GM12892 (cell line): ENCODE data around the gene FAM174C.

Experiments used
- POLR2A ChIP-seq: IDR thresholded peaks from 2 replicates; pipeline ENCODE4 v1.6.1; 2011; ENCODE audit warnings: low read depth, low read length, control low read depth
- POLR2AphosphoS5 ChIP-seq: IDR thresholded peaks from 2 replicates; pipeline ENCODE4 v1.6.1; 2011; ENCODE audit warnings: low read depth, low read length, control low read depth
- TAF1 ChIP-seq: IDR thresholded peaks from 2 replicates; pipeline ENCODE4 v1.6.1; 2011; ENCODE audit warnings: low read depth, mild to moderate bottlenecking, control low read depth, low read length, borderline replicate concordance

DNA sequence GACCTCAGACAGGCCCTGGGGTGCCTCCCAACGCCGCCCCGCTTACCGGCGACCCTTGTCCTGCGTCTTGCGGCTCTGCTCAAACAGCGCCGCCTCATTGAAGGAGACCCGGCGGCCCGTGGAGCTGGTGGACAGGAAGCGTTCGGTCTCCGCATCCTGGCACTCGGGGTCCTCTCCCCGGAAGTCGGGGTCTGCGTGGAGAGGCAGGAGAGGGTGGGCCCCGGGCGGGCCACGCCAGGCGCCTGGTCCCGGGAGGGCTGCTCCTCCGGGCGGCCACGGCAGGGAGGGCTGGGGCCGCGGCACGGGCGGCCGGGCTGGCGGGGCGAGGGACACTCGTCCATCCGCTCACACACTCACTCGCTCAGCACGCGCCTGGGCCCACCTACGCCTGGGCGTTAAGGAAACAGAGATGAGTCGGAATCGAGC lies 40.4 kb upstream of the FAM174C start:
- TF ChIP-seq POLR2A (no peak), POLR2AphosphoS5 (no peak), TAF1 (no peak)
